Measurements from ENCODE around the gene GCGR.

DNA sequence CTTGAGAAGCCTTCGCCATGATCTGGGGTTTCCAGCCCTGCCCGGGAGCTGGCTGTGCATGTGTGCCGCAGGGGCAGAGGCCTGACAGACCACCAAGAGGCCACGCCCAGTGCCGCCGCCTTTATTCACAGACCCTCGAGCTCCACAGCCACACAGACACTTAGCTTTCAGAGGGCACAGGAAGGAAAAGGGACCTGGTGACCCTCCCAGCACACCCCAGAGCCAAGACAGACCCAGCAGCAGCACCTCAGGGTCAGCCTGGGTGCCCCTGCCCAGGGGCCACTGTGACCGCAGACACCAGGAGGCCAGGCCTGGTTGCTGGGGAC is 18.3 kb downstream of the GCGR start:
- TF ChIP-seq, protein P1, sequence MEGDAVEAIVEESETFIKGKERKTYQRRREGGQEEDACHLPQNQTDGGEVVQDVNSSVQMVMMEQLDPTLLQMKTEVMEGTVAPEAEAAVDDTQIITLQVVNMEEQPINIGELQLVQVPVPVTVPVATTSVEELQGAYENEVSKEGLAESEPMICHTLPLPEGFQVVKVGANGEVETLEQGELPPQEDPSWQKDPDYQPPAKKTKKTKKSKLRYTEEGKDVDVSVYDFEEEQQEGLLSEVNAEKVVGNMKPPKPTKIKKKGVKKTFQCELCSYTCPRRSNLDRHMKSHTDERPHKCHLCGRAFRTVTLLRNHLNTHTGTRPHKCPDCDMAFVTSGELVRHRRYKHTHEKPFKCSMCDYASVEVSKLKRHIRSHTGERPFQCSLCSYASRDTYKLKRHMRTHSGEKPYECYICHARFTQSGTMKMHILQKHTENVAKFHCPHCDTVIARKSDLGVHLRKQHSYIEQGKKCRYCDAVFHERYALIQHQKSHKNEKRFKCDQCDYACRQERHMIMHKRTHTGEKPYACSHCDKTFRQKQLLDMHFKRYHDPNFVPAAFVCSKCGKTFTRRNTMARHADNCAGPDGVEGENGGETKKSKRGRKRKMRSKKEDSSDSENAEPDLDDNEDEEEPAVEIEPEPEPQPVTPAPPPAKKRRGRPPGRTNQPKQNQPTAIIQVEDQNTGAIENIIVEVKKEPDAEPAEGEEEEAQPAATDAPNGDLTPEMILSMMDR (IDR thresholded peaks at IDR 0.05; ENCODE audit: poor library complexity, severe bottlenecking) = no peak
- TF ChIP-seq TAF1 (IDR thresholded peaks at IDR 0.05; ENCODE audit: low read depth) = no peak
- TF ChIP-seq, protein P2, sequence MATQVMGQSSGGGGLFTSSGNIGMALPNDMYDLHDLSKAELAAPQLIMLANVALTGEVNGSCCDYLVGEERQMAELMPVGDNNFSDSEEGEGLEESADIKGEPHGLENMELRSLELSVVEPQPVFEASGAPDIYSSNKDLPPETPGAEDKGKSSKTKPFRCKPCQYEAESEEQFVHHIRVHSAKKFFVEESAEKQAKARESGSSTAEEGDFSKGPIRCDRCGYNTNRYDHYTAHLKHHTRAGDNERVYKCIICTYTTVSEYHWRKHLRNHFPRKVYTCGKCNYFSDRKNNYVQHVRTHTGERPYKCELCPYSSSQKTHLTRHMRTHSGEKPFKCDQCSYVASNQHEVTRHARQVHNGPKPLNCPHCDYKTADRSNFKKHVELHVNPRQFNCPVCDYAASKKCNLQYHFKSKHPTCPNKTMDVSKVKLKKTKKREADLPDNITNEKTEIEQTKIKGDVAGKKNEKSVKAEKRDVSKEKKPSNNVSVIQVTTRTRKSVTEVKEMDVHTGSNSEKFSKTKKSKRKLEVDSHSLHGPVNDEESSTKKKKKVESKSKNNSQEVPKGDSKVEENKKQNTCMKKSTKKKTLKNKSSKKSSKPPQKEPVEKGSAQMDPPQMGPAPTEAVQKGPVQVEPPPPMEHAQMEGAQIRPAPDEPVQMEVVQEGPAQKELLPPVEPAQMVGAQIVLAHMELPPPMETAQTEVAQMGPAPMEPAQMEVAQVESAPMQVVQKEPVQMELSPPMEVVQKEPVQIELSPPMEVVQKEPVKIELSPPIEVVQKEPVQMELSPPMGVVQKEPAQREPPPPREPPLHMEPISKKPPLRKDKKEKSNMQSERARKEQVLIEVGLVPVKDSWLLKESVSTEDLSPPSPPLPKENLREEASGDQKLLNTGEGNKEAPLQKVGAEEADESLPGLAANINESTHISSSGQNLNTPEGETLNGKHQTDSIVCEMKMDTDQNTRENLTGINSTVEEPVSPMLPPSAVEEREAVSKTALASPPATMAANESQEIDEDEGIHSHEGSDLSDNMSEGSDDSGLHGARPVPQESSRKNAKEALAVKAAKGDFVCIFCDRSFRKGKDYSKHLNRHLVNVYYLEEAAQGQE (IDR thresholded peaks at IDR 0.05; ENCODE audit: borderline replicate concordance) = no peak
- TF ChIP-seq RAD21 (conservative IDR thresholded peaks at IDR 0.05) = no peak
- no peak for TF ChIP-seq POLR2AphosphoS5 (IDR thresholded peaks at IDR 0.05)
- TF ChIP-seq EP300 (conservative IDR thresholded peaks at IDR 0.05; ENCODE audit: poor library complexity, severe bottlenecking) = no peak
- no peak for TF ChIP-seq MXI1 (conservative IDR thresholded peaks at IDR 0.05; ENCODE audit: poor library complexity, severe bottlenecking)
